ENCODE measurements around the gene CCDC160. TPM values are rescaled to one million over a fixed set of nuclear protein-coding genes. Genes with fewer than 3 reads are reported as not detected.
"Not testable (repeated sequence)": the region's sequence is repeated elsewhere in the genome, so short reads cannot be mapped to it uniquely, and the experiment has no call there.

CCDC160 gene
- total RNA-seq, 2 donors from 2014 or later = not detected

- TF ChIP-seq CTCF (IDR thresholded peaks at IDR 0.05) = no peak
- no peaks in the 10 kb centered on the region for H3K27me3 ChIP-seq
- no peak overlapping the region for H3K27ac ChIP-seq
- H3K4me3 ChIP-seq = no peak overlapping the region
- no peak for DNase-seq (ENCODE audit: low spot score)
- no peaks in the 10 kb centered on the region for H3K9me3 ChIP-seq
- no peaks in the 10 kb centered on the region for H3K36me3 ChIP-seq
- H3K4me1 ChIP-seq = no peaks in the 10 kb centered on the region
Observed at GRCh38 chrX:134210465-134210864, 26.5 kb upstream of the CCDC160 start.

- Histone ChIP-seq H3K4me3 (no peak overlapping the region), H3K4me1 (no peaks in the 10 kb centered on the region), H3K27ac (no peak overlapping the region), H3K9me3 (no peaks in the 10 kb centered on the region), H3K27me3 (no peaks in the 10 kb centered on the region), H3K36me3 (no peaks in the 10 kb centered on the region)
- no peak for DNase-seq (ENCODE audit: low spot score)
- no peak for TF ChIP-seq CTCF (IDR thresholded peaks at IDR 0.05)
Observed at GRCh38 chrX:134235236-134235635, 1.7 kb upstream of the CCDC160 start.

GRCh38 chrX:134238144-134238543 lies 1.2 kb downstream of the CCDC160 start:
- H3K36me3 ChIP-seq; H3K9me3 ChIP-seq; H3K27me3 ChIP-seq; H3K27ac ChIP-seq; H3K4me1 ChIP-seq; DNase-seq (ENCODE audit: low spot score); H3K4me3 ChIP-seq: not testable (repeated sequence)

GRCh38 chrX:134239016-134239415 lies 2.0 kb downstream of the CCDC160 start:
- Histone ChIP-seq H3K36me3 (no peaks in the 10 kb centered on the region), H3K27me3 (no peaks in the 10 kb centered on the region), H3K27ac (no peak overlapping the region), H3K4me1 (no peaks in the 10 kb centered on the region), H3K4me3 (no peak overlapping the region), H3K9me3 (no peaks in the 10 kb centered on the region)
- no peak for DNase-seq (ENCODE audit: low spot score)
- no peak for TF ChIP-seq CTCF (IDR thresholded peaks at IDR 0.05)

- no peaks in the 10 kb centered on the region for H3K27me3 ChIP-seq
- no peak for DNase-seq (ENCODE audit: low spot score)
- no peak for TF ChIP-seq CTCF (IDR thresholded peaks at IDR 0.05)
- no peak overlapping the region for H3K27ac ChIP-seq
- no peaks in the 10 kb centered on the region for H3K36me3 ChIP-seq
- no peaks in the 10 kb centered on the region for H3K4me1 ChIP-seq
- no peaks in the 10 kb centered on the region for H3K9me3 ChIP-seq
- no peak overlapping the region for H3K4me3 ChIP-seq
Observed at GRCh38 chrX:134240209-134240608, 3.2 kb downstream of the CCDC160 start.

GRCh38 chrX:134241960-134242619 lies 5.1 kb downstream of the CCDC160 start:
- no peaks in the 10 kb centered on the region for H3K9me3 ChIP-seq
- no peak overlapping the region for H3K27ac ChIP-seq
- H3K27me3 ChIP-seq = no peaks in the 10 kb centered on the region
- DNase-seq (ENCODE audit: low spot score) = no peak
- no peaks in the 10 kb centered on the region for H3K36me3 ChIP-seq
- no peak for TF ChIP-seq CTCF (IDR thresholded peaks at IDR 0.05)
- no peak overlapping the region for H3K4me3 ChIP-seq
- H3K4me1 ChIP-seq = no peaks in the 10 kb centered on the region

Measured in right atrium auricular region (tissue), 2 donors.